Right renal cortex interstitium (tissue), 3 donors: Measurements from ENCODE around the gene EHF. TPM values are rescaled to one million over a fixed set of nuclear protein-coding genes. Genes with fewer than 3 reads are reported as not detected.

ENCODE experiments used
- DNase-seq, 3 donors: peaks; one replicate each; pipeline ENCODE4 v3.0.0-alpha.2; 2013; ENCODE audit warnings: low read depth in 3 of 3, low spot score in 2 of 3
- polyA plus RNA-seq, 3 donors: library from polyadenylated mRNA; unstranded; fragments of 120-200 nt; gene quantifications; one replicate each; pipeline ENCODE4 v1.2.1, GENCODE V29; 2013; ENCODE audit not compliant: insufficient read length in 3 of 3

Gene EHF
- polyA plus RNA-seq, 3 donors, result 24.5 to 30.2 (median 27.6) TPM

DNA sequence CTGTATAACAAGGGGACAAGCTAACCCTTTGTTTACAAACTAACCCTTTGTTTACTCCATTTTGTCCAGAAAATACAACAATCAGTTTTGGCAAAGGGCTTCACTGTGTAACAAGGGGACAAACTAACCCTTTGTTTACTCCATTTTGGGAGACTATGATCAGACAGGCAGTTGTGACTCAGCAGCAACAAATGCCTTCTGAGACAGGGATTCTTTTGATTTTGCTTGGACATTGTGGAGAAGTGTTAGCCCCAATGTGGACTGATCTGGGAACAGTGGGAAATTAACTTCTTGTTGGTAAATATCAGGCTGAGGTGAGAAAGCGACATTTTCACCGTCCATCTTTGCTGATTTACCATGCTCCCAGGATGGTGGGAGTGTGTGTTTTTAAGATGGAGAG is 983 bp downstream of the EHF start:
- no peak for DNase-seq

DNA sequence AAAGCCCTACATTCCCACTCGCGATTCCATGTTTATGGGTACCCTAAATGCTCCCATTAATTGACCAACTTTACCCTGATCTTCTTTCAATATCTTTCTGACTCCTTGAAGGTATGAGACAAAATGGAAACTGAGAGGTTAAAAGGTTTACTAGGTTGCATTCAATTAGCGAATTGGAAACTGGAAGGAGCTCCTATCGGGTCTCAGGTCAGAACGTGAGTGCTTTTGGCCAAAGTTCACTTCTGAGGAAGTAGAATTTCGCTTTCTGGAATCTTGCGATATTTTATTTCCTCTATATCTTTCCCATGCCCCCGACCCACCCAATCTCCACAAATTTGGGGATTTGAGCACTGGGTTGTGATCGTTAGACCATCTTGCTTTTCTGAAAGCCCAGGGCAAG is 2.6 kb downstream of the EHF start:
- DNase-seq, result no peak

DNA sequence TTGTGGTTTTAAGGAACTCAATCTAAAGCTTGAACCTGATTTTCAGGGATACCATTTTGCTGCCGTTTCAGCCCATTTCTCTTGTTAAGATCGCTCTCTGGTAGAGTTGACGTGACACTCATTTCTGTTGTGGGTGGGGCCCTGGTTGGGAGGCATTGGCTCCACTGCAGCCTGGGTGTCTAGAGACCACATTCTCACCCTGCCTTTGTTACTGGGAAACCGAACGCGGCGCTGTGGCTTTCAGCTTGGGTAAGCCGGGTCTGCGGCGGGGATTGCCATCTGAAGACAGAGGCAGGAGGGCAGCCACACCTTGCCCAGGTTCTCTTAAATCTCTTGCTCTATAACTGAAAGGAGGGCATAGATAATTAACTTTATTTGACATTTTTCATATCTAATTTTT is 3.2 kb downstream of the EHF start:
- no peak for DNase-seq

DNA sequence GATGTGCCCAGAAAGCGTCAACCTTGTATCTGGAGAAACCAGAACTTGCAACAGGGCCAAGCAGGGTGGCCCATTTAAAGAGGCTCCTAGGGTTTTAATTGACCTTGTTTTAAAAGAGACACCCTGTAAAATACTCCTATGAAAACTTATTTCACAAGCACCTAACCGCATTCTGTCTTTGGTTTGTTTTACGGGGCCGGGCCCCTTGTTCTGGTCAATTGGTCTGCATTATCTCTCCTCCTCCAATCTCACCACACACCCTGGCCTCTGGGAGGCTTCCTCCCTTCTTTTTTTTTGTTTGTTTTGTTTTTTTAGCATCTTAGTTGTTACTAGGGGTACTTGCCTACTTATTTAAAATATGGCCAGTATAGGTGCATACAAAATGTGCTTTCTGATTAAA is 4.7 kb downstream of the EHF start:
- no peak for DNase-seq

DNA sequence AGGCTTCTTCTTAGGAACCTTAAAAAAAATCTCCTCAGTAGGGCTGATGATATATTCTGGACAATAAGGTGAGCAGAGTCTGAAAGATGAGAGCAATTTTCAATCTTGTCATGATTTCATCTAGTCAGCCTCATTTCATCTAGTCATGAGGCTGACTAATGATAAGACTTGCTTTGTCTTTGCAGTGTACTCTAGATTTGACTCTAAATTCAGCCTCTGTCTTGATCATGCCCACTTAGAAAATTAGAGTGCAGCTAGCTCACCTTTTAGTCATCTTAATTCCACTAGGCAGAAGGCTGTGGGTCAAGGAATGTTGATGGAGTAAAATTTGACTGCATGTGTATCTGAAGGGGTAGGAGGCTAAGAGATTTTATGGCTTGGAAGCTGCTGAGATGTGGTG is 5.5 kb downstream of the EHF start:
- no peak for DNase-seq

DNA sequence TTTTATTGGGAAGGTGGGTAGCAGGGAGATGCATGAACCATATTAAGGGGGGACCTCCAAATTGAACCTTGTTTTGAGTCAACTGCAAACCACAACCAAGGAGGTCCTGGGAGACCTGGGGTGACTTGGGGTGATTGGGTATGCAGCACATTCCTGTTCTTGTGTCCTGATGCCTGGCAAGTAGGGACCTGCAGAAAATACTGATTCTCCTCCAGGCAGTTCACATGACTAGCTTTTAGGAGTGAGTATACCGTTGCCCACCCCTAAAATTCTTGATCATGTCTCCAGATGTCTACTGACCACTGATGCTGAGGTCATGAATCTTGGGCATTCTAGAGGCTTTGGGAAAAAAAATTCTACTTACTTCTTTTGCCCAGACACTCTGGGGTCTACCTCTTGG is 6.3 kb downstream of the EHF start:
- no peak for DNase-seq

DNA sequence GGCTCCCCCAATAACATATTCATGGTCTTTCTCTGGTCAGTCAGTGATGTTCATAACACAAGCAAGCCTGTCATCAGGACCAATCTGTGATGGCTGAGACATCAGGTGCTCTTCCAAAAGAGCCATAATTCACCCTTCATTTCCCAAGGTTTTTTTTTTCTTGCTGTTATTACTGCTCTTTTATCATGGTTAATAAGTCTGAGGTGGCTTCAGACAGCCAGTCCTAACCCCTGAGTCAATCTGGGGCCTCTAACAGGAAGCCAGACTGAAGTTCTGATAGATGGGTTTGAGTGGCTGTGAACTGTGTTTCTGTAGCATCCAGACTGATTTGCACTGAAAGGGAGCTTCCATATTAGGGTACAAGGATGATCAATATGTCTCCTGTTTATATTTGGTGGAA is 8.8 kb downstream of the EHF start:
- no peak for DNase-seq

DNA sequence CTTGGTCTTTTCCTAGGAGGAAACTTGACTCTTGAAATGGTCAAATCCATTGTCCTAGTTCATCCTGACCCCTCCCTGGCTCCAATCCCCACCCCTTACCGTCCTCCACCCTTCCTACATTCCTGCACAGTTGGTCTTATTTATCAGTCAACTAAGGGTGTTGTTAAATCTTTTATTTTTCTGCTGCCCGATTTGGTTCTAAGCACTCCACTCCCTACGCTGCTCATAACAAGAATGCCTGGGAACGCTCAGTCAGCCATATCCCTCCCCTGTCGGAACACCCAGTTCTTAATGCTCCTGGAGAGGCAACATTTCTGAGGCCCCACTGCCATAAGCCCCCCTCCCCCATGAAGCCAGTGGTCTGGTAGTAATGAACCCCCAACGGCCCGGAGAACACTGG is 9.7 kb downstream of the EHF start:
- no peak for DNase-seq

DNA sequence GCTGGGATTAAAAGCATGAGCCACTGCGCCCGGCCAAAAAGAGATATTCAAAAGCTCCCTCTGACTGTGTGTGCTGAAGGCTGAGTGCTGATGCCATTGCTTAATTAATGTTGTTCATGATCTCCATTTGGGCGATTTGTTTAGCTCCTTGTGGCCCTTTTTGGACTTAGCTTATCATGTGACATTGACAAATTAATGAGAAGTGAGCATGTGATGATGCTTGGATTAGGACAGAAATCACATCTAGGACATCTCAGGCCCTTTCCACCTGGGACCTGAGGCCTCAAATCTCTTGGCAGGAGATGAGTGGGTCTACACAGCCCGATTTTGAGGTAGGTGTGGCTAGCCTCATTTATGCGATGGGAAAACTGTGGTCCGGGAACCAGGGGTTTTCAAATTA is 10.4 kb downstream of the EHF start:
- no peak for DNase-seq

DNA sequence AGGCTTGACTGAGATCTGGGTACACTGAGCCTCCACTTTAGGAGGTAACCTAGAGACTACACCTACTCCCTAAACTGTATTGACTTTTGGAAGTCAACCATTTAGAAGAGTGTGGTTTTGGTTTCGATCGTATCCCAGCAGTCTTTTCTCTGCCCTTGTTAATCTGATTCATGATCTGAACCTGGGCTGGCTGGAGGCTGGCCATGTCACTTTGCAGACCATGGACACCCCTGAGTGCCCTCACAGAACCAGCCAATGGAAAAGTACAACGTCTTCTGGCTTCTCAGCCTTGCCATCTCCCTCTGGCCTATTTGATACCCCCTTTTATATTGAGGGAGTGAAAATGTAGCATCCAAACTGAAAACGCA is 10.8 kb downstream of the EHF start:
- no peak for DNase-seq

DNA sequence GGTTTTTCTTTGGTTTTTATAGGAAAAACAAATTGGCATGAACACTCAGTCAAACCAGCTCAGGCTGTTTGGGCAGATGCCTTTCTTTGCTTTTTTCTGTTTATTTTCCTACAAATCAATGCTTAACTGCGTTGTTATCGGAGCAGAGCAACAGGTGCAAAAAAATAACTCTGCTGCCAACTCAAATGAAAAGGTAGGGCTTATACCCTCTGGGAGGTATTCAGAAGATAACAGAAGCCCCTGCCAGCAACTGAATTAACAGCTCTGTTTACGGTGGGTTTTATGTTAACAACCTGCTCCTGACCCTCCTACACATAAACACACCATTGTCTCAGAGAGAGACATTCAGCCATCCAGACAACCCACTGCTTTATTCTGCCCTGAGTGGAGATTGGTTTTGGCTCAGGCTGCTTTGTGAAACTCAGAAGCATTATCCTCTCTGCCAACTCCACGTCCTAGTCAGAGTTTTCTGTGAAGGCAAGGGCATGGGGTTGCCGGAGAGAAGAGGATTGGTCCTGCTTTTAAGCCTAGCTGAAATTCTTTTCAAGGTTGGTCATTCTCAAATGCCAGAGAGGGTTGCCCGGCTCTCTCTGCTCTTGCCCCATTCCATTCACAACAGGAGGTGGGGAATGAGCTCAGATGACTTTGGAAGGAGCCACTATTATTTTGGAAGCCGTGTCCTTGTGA is 11.4 kb downstream of the EHF start:
- DNase-seq, result no peak

DNA sequence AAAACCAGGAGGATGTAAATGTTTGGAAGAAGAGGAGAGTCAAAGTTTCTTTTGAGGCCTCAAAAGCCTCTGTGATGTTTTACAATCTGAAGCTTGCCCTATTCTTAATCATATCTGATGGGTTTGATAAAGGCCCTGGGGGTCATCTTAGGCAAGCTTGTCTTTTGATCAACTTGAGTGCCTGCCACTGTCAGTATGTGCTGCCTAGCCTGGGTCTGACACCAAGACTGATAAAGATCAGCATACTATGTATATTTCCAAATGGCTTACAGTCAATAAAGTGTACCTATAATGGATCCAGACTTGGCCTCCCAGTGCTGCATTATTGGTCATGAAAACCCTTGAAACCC is 12.7 kb downstream of the EHF start:
- no peak for DNase-seq

DNA sequence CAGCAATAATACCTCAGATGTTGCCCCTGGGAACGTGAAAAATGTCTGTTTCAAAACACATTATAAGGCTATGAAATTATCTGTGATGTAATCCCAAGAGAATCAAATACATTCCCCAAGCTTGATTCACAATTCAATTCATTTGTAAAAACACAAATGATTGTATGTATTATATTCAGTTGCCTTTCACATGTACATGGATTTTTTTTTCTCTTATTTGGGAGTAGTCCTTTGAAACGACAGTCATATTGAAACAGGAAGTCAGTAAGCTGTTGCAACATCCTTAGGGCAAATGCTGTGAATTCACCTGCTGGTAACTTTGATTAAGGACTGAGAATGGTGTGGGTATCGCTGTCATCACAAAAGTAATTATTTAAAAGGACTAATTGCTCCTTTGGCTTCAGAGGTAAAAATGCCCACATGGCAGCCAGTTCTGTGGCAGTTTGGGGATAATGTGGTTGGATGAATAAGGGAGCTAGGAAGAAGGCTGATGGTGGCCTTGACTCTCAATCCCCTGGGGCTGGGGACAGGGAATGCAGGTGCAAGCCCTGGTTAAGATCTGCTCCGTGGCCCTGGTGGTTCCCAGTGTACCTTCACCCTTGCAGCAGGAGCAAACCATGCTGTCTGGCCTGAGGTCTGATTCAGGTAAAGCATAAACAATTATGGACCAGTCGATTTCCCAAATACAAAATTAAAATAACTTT is 13.2 kb downstream of the EHF start:
- DNase-seq, result no peak

DNA sequence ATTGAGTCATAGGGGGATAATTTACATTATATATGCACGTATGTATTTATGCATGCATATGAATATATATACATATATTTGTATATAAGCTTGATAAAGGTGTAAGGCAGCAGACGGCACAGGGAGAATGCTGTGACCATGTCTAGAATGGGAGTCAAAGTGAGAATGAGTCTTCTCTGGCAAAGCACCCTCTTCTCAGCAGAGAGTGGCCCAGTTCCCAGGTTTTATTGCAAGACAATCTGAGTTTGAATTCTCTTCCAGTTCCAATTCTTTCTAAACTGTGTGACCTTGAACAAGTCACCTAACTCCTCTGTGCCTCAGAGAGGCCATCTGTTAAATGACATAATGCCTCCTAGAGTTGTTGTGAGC is 13.8 kb downstream of the EHF start:
- no peak for DNase-seq

DNA sequence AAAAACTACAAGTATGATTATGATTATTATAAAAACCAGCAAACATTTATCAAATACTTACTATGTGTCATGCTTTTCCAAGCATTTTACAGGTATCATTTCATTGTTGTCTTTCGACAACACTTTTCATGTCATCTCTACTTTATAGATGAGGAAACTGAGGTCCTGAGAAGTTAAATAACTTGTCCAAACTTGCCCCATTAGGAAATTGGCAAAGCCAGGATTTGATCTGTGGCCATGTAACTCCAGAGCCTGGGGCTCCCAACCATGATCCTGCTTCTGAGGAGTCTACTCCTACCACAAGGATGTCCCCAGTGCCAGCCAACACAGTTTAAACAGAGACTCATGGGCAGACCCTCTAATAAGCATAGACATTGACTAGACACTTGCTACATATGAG is 15.2 kb downstream of the EHF start:
- no peak for DNase-seq

DNA sequence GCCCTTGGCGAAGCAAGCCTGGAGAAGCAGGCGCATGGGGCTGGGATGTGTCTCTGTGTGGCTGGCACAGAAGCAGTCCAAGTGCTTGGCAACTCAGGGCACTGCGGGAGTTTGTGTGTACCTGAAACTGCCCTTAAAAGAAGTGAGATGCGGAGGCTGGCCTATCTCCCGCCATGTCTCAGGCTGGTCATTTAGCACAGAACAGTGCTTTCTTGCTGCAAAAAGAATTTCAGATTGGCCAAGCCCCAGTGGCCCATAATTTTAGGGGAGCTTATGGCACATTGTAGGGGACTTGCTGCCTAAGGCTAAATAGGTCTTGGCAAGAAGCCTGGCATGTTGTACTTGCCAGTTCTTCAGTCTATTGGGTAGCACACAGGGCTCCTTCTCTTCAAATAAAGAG is 16.4 kb downstream of the EHF start:
- no peak for DNase-seq

DNA sequence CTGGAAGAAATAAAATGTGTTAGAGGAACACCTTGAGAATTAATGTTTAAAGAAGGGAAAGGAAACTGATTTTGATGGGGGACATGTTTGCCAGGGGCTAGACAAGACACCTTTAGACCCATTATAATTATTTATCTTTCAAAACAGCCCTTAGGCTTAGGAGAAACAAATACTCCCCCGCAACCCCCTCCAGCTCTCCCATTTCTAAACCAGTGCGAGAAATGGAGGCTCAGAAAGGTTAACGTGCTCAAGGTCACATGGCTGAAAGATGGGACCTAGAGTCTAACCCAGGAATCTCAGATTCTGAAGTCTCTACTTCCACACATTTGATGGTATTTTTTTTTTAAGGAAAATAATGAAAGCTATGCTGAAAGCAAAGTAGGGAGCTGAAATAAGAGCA is 18.0 kb downstream of the EHF start:
- no peak for DNase-seq

DNA sequence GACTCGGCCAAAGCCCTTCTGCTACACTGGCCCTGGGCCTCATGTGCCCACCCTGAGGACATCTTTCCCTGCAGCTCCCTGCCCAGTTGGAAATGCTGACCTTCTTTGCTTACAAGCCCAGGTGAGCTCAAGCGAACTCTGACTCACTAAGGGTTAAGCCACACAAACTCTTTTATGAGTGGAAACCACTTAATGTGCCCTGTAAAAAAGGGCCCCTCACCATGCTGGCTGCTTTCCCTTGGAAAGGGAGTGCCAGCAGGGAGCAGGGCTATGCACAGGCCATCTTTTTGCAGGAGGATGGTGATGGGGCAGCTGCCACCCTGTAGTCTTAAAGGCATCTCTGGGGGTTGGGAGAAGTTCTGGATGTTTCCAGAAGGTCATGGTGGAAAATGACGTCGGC is 18.7 kb downstream of the EHF start:
- no peak for DNase-seq

DNA sequence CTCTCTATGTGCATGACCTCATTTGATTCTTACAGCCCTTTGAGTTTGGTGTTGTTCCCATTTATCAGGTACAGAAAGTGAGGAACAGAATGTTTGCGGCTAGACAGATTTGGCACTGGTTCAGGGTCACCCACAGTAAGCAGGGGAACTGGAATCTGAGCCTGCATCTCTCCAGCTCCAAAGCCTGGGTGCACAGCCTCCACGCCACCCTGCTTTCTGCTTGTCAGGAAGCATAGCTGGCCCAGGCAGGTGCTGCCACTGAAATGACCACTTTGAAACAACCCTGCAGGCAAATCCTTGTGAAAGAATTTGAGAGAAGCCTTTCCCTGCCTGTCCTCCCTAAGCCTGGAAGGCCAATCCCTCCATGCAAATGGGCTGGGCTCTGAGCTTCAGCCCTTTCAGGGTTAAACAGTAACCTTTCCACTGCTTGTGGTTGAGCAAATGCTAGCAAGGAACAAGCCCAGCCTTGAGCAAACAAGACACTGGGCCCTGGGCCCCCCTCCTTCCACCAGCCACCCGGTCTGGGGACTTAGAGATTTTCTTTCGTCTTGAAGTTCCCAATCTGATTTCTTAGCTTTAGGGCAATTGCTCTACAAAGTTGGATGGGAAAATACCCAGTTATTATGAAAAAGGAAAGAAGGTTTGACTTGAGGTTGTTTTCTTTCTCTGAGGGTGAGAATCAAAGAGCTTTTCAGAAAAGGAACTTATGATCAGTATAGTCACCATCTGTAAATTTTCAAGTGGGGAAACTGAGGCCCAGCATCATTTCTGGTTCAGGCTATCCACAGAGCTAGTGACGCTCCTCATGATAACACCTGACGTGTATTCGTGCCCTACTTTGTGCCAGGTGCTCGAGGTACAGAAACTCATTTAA is 19.4 kb downstream of the EHF start:
- DNase-seq, result no peak

DNA sequence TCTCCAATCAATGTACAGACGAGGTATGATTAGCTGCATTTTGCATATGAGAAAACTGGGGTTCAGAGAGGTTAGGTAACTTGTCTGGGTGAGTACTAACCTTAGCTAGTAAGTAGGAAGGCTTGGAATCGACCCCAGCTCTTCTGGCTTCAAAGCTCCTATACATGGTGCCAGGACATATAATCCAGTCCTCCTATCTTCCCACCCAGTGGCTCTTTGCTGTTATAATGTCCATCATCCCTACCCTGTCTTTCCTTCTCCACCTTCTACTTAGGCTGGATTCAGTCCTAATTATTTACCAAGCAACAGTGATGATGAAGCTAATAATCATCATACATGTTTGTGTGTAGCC is 20.0 kb downstream of the EHF start:
- DNase-seq, result no peak

DNA sequence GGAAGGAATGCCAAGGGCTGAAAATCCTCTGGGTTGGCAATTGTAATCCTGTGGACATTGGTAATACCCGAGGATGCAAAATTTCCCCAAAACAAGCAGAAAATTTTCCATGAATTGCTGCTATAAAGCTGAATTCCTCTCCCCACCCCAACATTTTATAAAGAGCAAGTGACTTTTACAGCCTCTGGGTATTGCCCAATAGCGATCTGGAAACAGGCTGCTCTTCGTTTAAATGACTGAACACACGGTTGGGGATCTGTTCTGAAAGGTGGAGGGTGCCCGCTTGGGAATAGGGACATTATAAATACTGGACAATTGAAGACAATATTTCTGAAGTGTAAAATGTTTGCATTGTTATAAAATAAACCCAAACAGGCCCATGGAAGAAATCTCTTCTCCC is 20.6 kb downstream of the EHF start:
- no peak for DNase-seq

DNA sequence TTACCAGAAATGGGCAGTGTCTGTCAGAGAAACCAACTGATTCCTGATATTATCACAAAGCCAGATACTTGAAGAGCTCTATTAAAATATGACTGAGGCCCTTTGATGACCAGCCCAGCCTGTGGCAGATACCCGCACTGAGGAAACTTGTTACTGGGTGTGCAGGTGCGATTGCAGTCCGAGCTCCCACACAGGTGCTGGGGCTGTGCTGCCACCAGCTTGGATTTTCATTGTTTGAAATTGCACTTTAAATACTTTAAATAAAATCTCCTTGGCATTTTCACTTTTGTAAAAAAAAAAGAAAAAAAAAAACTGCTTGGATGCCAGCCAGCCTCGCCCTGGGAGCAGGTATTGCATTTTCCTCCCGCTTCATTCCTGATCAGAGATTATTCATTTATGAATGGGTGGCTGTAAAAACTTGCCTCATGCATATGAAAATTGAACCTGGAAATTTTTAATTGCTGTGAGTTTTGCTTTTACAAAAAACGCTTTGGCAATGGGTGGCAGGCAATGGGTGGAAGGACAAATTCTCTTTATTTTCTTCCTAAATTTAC is 21.2 kb downstream of the EHF start:
- DNase-seq, result no peak
